ENCODE results near the gene AQP1. TPM values are rescaled to one million over a fixed set of nuclear protein-coding genes. Genes with fewer than 3 reads are reported as not detected.

AQP1 gene
- total RNA-seq, 1 experiment from 2014 or later = 1.2 TPM

- Histone ChIP-seq H3K9me3 (ENCODE audit: low read length) (no peaks in the 10 kb centered on the region), H2AFZ (ENCODE audit: low read length) (no peak overlapping the region), H3K4me1 (ENCODE audit: insufficient read depth, low read length) (peaks cover 35% of the 10 kb centered on the region), H3K79me2 (ENCODE audit: low read length) (no peaks in the 10 kb centered on the region), H3K27me3 (ENCODE audit: low read length) (no peaks in the 10 kb centered on the region), H3K27ac (ENCODE audit: low read length) (no peak overlapping the region), H4K20me1 (ENCODE audit: low read length) (no peaks in the 10 kb centered on the region), H3K4me2 (ENCODE audit: low read length) (no peak overlapping the region), H3K9me2 (replicated peaks; ENCODE audit: low read length) (no peaks in the 10 kb centered on the region), H3F3A (ENCODE audit: low read length, unreplicated experiment) (no peaks in the 10 kb centered on the region), H3K9ac (ENCODE audit: low read length) (no peak overlapping the region), H3K36me3 (ENCODE audit: low read depth, low read length) (no peaks in the 10 kb centered on the region), H3K4me3 (ENCODE audit: low read length) (no peak overlapping the region)
- ChIA-PET CTCF (no interaction called here), POLR2A (ENCODE audit: unreplicated experiment) (interaction anchor here (0.7 kb wide), 1 partner anchor 24 kb away, joined by 12 read pairs; no protein-coding TSS in a partner anchor)
- TF ChIP-seq CTCF (conservative IDR thresholded peaks at IDR 0.05; ENCODE audit: low read depth, low read length) (no peak), EZH2phosphoT487 (IDR thresholded peaks at IDR 0.05; ENCODE audit: borderline replicate concordance, low read length) (no peak), EZH2 (IDR thresholded peaks at IDR 0.05; ENCODE audit: low read length, unreplicated experiment) (no peak)
- no TSS peak for BruUV-seq (replicated peaks)
- ATAC-seq (no peak), DNase-seq (no peak)
- intact Hi-C loops (cut with micrococcal nuclease) = no loop called here
Observed at GRCh38 chr7:30916255-30916654, 4.6 kb downstream of the AQP1 start.

DNA sequence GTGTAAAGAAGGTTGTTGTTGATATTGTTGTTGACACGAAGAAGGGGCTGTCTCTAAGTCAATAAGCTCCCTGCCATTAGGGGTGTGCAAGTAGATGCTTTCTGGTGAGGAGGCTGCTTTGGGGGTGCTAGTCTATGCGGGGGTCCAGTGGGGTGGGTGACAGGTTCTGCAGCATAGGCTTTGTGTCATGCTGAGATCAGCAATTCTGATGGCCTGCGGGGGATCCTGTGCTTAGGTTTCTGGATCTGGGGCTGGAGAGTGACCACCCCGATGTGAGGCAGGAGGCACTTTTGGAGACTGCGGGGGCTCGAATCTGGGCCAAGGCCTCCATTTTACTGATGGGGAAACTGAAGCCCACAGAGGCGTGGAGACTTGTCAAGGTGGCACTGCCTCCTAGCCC is 5.1 kb downstream of the AQP1 start:
- H3K27me3 ChIP-seq (ENCODE audit: low read length) = no peaks in the 10 kb centered on the region
- BruUV-seq (replicated peaks) = no TSS peak
- no peak overlapping the region for H3K4me3 ChIP-seq (ENCODE audit: low read length)
- H3K27ac ChIP-seq (ENCODE audit: low read length) = no peak overlapping the region
- no peaks in the 10 kb centered on the region for H3K79me2 ChIP-seq (ENCODE audit: low read length)
- H3F3A ChIP-seq (ENCODE audit: low read length, unreplicated experiment) = no peaks in the 10 kb centered on the region
- TF ChIP-seq EZH2 (IDR thresholded peaks at IDR 0.05; ENCODE audit: low read length, unreplicated experiment) = no peak
- no peak for TF ChIP-seq EZH2phosphoT487 (IDR thresholded peaks at IDR 0.05; ENCODE audit: borderline replicate concordance, low read length)
- TF ChIP-seq CTCF (conservative IDR thresholded peaks at IDR 0.05; ENCODE audit: low read depth, low read length) = no peak
- H3K9me2 ChIP-seq (replicated peaks; ENCODE audit: low read length) = no peaks in the 10 kb centered on the region
- DNase-seq (no peak), ATAC-seq (no peak)
- H3K36me3 ChIP-seq (ENCODE audit: low read depth, low read length) = no peaks in the 10 kb centered on the region
- H3K9ac ChIP-seq (ENCODE audit: low read length) = no peak overlapping the region
- ChIA-PET POLR2A (ENCODE audit: unreplicated experiment) (interaction anchor here (0.7 kb wide), 1 partner anchor 25 kb away, joined by 12 read pairs; no protein-coding TSS in a partner anchor), CTCF (no interaction called here)
- H3K4me1 ChIP-seq (ENCODE audit: insufficient read depth, low read length) = peaks cover 40% of the 10 kb centered on the region
- H2AFZ ChIP-seq (ENCODE audit: low read length) = no peak overlapping the region
- no peaks in the 10 kb centered on the region for H3K9me3 ChIP-seq (ENCODE audit: low read length)
- H3K4me2 ChIP-seq (ENCODE audit: low read length) = no peak overlapping the region
- no peaks in the 10 kb centered on the region for H4K20me1 ChIP-seq (ENCODE audit: low read length)
- intact Hi-C loops (cut with micrococcal nuclease) = no loop called here

- Histone ChIP-seq H3K27me3 (ENCODE audit: low read length) (no peaks in the 10 kb centered on the region), H2AFZ (ENCODE audit: low read length) (no peak overlapping the region), H4K20me1 (ENCODE audit: low read length) (no peaks in the 10 kb centered on the region), H3K36me3 (ENCODE audit: low read depth, low read length) (no peaks in the 10 kb centered on the region), H3K4me2 (ENCODE audit: low read length) (no peak overlapping the region), H3K9ac (ENCODE audit: low read length) (no peak overlapping the region), H3K4me1 (ENCODE audit: insufficient read depth, low read length) (peaks cover 41% of the 10 kb centered on the region), H3F3A (ENCODE audit: low read length, unreplicated experiment) (no peaks in the 10 kb centered on the region), H3K79me2 (ENCODE audit: low read length) (no peaks in the 10 kb centered on the region), H3K9me3 (ENCODE audit: low read length) (no peaks in the 10 kb centered on the region), H3K4me3 (ENCODE audit: low read length) (no peak overlapping the region), H3K27ac (ENCODE audit: low read length) (no peak overlapping the region), H3K9me2 (replicated peaks; ENCODE audit: low read length) (no peaks in the 10 kb centered on the region)
- TF ChIP-seq EZH2 (IDR thresholded peaks at IDR 0.05; ENCODE audit: low read length, unreplicated experiment) (no peak), CTCF (conservative IDR thresholded peaks at IDR 0.05; ENCODE audit: low read depth, low read length) (no peak), EZH2phosphoT487 (IDR thresholded peaks at IDR 0.05; ENCODE audit: borderline replicate concordance, low read length) (no peak)
- DNase-seq = no peak
- intact Hi-C loops (cut with micrococcal nuclease) = no loop called here
- no TSS peak for BruUV-seq (replicated peaks)
- ATAC-seq = no peak
- ChIA-PET POLR2A (ENCODE audit: unreplicated experiment) (no interaction called here), CTCF (no interaction called here)
Observed at GRCh38 chr7:30917216-30917893, 5.7 kb downstream of the AQP1 start.

Measured in PC-3 (cell line).